Prostate gland (tissue), 2 donors: ENCODE measurements around the gene SSR1.

Experiments used
- POLR2AphosphoS5 ChIP-seq: sonication (generic); formaldehyde crosslinking; IDR thresholded peaks from one replicate; pipeline ENCODE4 v1.6.1; 2017; ENCODE audit warnings: antibody characterized with exemption
- TF ChIP-seq, protein P1 (sequence below), 4 experiments: fragments of 200-600 bp in 2 of 4; fragments of 450-650 bp in 2 of 4; sonication (generic) in 2 of 4; IDR thresholded peaks; 1 replicate in 3 of 4; 2 replicates in 1 of 4; pipeline ENCODE4 v1.5.1; 2016 to 2019; ENCODE audit warnings: antibody characterized with exemption in 4 of 4, mild to moderate bottlenecking in 2 of 4, moderate library complexity in 2 of 4

DNA sequence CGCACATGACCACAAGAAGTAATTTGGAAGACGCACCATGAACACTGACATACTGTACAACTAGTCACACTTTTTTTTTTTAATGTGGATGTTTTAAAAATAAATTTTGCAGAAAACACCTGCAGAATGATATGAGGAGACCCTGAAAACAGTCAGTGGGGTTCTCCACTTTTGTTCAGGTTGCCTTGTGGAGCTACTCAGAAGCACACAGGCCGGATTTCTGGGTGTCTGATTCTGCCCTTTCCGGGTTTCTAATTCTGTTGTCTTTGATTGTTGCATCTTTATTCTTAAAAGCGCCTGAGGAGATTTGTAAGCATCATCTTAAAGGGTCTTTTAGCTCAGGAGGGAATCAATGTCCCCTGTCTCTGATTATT is 74.5 kb downstream of the SSR1 start:
- no peak for TF ChIP-seq POLR2AphosphoS5
- TF ChIP-seq, protein P1, sequence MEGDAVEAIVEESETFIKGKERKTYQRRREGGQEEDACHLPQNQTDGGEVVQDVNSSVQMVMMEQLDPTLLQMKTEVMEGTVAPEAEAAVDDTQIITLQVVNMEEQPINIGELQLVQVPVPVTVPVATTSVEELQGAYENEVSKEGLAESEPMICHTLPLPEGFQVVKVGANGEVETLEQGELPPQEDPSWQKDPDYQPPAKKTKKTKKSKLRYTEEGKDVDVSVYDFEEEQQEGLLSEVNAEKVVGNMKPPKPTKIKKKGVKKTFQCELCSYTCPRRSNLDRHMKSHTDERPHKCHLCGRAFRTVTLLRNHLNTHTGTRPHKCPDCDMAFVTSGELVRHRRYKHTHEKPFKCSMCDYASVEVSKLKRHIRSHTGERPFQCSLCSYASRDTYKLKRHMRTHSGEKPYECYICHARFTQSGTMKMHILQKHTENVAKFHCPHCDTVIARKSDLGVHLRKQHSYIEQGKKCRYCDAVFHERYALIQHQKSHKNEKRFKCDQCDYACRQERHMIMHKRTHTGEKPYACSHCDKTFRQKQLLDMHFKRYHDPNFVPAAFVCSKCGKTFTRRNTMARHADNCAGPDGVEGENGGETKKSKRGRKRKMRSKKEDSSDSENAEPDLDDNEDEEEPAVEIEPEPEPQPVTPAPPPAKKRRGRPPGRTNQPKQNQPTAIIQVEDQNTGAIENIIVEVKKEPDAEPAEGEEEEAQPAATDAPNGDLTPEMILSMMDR (IDR thresholded peaks at IDR 0.05): no peak
